ENCODE data around the gene DMXL2.

DMXL2 gene

GRCh38 chr15:51647128-51647562 is 24.6 kb upstream of the DMXL2 start:
- Histone ChIP-seq H3K27ac (ENCODE audit: extremely low read depth, low read depth, low read length) (no peak overlapping the region), H3K9me3 (ENCODE audit: control insufficient read depth, insufficient read depth, low read depth, low read length) (no peaks in the 10 kb centered on the region), H3K4me3 (ENCODE audit: low read depth, low read length) (no peak overlapping the region), H3K36me3 (ENCODE audit: control insufficient read depth in 2 of 2, insufficient read depth in 1 of 2, low read length in 2 of 2) (no peaks in the 10 kb centered on the region), H3K4me1 (ENCODE audit: control insufficient read depth, insufficient read depth, low read length) (no peaks in the 10 kb centered on the region)
- ChIA-PET POLR2A (interaction anchor here (0.6 to 0.8 kb wide), 2 partner anchors 71 to 129 kb away, joined by 3 read pairs; no protein-coding TSS in a partner anchor), CTCF (interaction anchor here (1.5 to 5.8 kb wide), 2 partner anchors 10 to 129 kb away, joined by 4 to 109 read pairs; no protein-coding TSS in a partner anchor)
- TF ChIP-seq ZNF623 (tag by site-specific recombination; IDR thresholded peaks at IDR 0.05) = 0 out of 2 replicates have a peak, but pooled peaks have one; percentile 20
- no peak for TF ChIP-seq ZFP69B (tag by site-specific recombination; IDR thresholded peaks at IDR 0.05)

- Histone ChIP-seq H3K9me3 (ENCODE audit: control insufficient read depth, insufficient read depth, low read depth, low read length) (no peaks in the 10 kb centered on the region), H3K4me1 (ENCODE audit: control insufficient read depth, insufficient read depth, low read length) (no peaks in the 10 kb centered on the region), H3K4me3 (ENCODE audit: low read depth, low read length) (no peak overlapping the region), H3K36me3 (ENCODE audit: control insufficient read depth in 2 of 2, insufficient read depth in 1 of 2, low read length in 2 of 2) (no peaks in the 10 kb centered on the region), H3K27ac (ENCODE audit: extremely low read depth, low read depth, low read length) (no peak overlapping the region)
- TF ChIP-seq ZNF302 (tag by site-specific recombination; IDR thresholded peaks at IDR 0.05; ENCODE audit: low read depth) (no peak), IKZF3 (tag by site-specific recombination; IDR thresholded peaks at IDR 0.05) (no peak), GLI4 (tag by site-specific recombination; IDR thresholded peaks at IDR 0.05) (no peak), ZNF658 (tag by site-specific recombination; IDR thresholded peaks at IDR 0.05) (no peak), ZNF76 (tag by site-specific recombination; IDR thresholded peaks at IDR 0.05; ENCODE audit: borderline replicate concordance, low read depth) (no peak), ZNF221 (tag by site-specific recombination; IDR thresholded peaks at IDR 0.05; ENCODE audit: borderline replicate concordance) (no peak), ZNF311 (tag by site-specific recombination; IDR thresholded peaks at IDR 0.05; ENCODE audit: borderline replicate concordance) (no peak), ZNF121 (tag by site-specific recombination; IDR thresholded peaks at IDR 0.05) (no peak), ZNF335 (tag by site-specific recombination; conservative IDR thresholded peaks at IDR 0.05) (no peak), ZBTB26 (tag by site-specific recombination; optimal IDR thresholded peaks at IDR 0.05) (no peak), ZNF571 (tag by site-specific recombination; IDR thresholded peaks at IDR 0.05) (no peak)
- TF ChIP-seq, protein P1, sequence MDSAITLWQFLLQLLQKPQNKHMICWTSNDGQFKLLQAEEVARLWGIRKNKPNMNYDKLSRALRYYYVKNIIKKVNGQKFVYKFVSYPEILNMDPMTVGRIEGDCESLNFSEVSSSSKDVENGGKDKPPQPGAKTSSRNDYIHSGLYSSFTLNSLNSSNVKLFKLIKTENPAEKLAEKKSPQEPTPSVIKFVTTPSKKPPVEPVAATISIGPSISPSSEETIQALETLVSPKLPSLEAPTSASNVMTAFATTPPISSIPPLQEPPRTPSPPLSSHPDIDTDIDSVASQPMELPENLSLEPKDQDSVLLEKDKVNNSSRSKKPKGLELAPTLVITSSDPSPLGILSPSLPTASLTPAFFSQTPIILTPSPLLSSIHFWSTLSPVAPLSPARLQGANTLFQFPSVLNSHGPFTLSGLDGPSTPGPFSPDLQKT (IDR thresholded peaks at IDR 0.05; ENCODE audit: borderline replicate concordance, low read depth, low read length) = no peak
- CTCF ChIA-PET = no interaction called here
- POLR2A ChIA-PET = interaction anchor here (0.7 kb wide), 1 partner anchor 442 kb away, joined by 7 read pairs; no protein-coding TSS in a partner anchor
Measured at GRCh38 chr15:51642696-51643095, 20.1 kb upstream of the DMXL2 start.

- H3K27ac ChIP-seq (ENCODE audit: extremely low read depth, low read depth, low read length) = no peak overlapping the region
- ChIA-PET CTCF (interaction anchor here (0.6 to 1.2 kb wide), 3 partner anchors 120 to 276 kb away, joined by 3 to 7 read pairs (median 3); no protein-coding TSS in a partner anchor), POLR2A (no interaction called here)
- no peak overlapping the region for H3K4me3 ChIP-seq (ENCODE audit: low read depth, low read length)
- TF ChIP-seq ZBTB20 (tag by site-specific recombination; IDR thresholded peaks at IDR 0.05) = no peak
- no peak for TF ChIP-seq ZNF350 (tag by site-specific recombination; IDR thresholded peaks at IDR 0.05)
- TF ChIP-seq GLIS1 (tag by site-specific recombination; IDR thresholded peaks at IDR 0.05) = no peak
- TF ChIP-seq ZNF501 (tag by site-specific recombination; IDR thresholded peaks at IDR 0.05) = no peak
- H3K36me3 ChIP-seq (ENCODE audit: control insufficient read depth in 2 of 2, insufficient read depth in 1 of 2, low read length in 2 of 2) = no peaks in the 10 kb centered on the region
- no peaks in the 10 kb centered on the region for H3K9me3 ChIP-seq (ENCODE audit: control insufficient read depth, insufficient read depth, low read depth, low read length)
- H3K4me1 ChIP-seq (ENCODE audit: control insufficient read depth, insufficient read depth, low read length) = no peaks in the 10 kb centered on the region
Measured at GRCh38 chr15:51641490-51642130, 19.0 kb upstream of the DMXL2 start.
